ENCODE measurements around the gene GHRHR. TPM values are rescaled to one million over a fixed set of nuclear protein-coding genes. Genes with fewer than 3 reads are reported as not detected.

Gene GHRHR
- total RNA-seq, 1 experiment from 2014 or later = not detected

DNA sequence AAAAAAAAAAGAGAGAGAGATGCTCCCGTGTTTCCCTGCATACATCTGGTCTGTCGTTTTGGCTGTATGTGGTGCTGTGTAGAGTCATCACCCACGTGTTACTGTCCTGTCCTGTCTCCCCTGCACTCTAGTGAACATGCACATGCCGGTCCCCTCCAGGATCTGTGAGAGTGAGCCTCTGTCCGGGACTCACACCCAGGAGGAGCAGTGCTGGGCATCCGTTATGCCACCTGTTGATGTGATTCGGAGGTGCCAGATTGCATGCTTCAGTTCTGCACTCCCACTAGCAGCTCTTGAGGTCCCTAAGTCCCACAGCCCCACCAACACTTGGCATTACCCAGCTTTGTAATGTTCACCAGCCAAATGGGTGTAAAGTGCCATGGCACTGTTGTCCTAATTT lies 16.4 kb downstream of the GHRHR start:
- Histone ChIP-seq H3K36me3 (ENCODE audit: control insufficient read depth, insufficient read depth, low read length) (no peaks in the 10 kb centered on the region), H3K4me1 (no peaks in the 10 kb centered on the region), H3K27me3 (replicated peaks; ENCODE audit: control insufficient read depth, insufficient read depth, low read length) (peaks cover 2% of the 10 kb centered on the region; the same call in 1 of the 2 replicates), H3K9me3 (no peaks in the 10 kb centered on the region), H3K4me3 (ENCODE audit: low read depth, low read length) (no peak overlapping the region)
- no TSS peak for BruUV-seq (replicated peaks)
- POLR2A ChIA-PET = no interaction called here
- no peak overlapping the region for H3K27ac Mint-ChIP-seq (ENCODE audit: unreplicated experiment)
- no peaks in the 10 kb centered on the region for H3K4me1 Mint-ChIP-seq (ENCODE audit: low read depth, unreplicated experiment)
- intact Hi-C loops (cut with micrococcal nuclease; ENCODE audit: unreplicated experiment) = no loop called here
- no peaks in the 10 kb centered on the region for H3K9me3 Mint-ChIP-seq (ENCODE audit: unreplicated experiment)
- DNase-seq = peak in 1 of 2 experiments; percentile 23
- H3K4me3 Mint-ChIP-seq (ENCODE audit: unreplicated experiment) = no peak overlapping the region
- H3K27me3 Mint-ChIP-seq (ENCODE audit: insufficient read depth, unreplicated experiment) = peaks cover 12% of the 10 kb centered on the region
- TF ChIP-seq, protein P1, sequence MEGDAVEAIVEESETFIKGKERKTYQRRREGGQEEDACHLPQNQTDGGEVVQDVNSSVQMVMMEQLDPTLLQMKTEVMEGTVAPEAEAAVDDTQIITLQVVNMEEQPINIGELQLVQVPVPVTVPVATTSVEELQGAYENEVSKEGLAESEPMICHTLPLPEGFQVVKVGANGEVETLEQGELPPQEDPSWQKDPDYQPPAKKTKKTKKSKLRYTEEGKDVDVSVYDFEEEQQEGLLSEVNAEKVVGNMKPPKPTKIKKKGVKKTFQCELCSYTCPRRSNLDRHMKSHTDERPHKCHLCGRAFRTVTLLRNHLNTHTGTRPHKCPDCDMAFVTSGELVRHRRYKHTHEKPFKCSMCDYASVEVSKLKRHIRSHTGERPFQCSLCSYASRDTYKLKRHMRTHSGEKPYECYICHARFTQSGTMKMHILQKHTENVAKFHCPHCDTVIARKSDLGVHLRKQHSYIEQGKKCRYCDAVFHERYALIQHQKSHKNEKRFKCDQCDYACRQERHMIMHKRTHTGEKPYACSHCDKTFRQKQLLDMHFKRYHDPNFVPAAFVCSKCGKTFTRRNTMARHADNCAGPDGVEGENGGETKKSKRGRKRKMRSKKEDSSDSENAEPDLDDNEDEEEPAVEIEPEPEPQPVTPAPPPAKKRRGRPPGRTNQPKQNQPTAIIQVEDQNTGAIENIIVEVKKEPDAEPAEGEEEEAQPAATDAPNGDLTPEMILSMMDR (IDR thresholded peaks at IDR 0.05; ENCODE audit: insufficient read depth in 1 of 2, low read depth in 1 of 2, low read length in 1 of 2, severe bottlenecking in 1 of 2, unreplicated experiment in 1 of 2) = no peak
- CTCF ChIA-PET = no interaction called here
- H3K36me3 Mint-ChIP-seq (ENCODE audit: insufficient read depth, unreplicated experiment) = no peaks in the 10 kb centered on the region

DNA sequence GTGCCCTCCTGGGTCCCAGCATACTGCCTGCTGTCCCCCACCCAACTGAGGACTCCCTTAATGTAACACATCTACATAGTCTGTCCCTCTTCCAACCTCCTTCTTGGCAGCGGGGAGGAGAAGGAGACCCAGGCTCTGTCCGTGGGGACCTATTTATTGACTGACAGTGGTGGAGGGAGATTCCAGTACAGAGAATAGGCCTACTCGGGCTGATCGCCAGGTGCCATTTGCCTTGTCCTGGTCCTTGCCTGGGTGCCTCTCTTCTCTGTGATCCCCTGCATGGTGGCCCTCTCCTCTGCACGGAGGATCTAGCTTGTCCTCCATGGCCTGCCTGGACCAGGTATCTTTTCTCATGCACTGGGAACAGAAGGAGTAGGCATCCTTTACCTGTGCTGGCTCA lies 17.0 kb downstream of the GHRHR start:
- peak in 1 of 2 experiments; percentile 22 for DNase-seq
- H3K4me1 Mint-ChIP-seq (ENCODE audit: low read depth, unreplicated experiment) = no peaks in the 10 kb centered on the region
- CTCF ChIA-PET = interaction anchor here (0.6 kb wide), 1 partner anchor 790 kb away, joined by 5 read pairs; no protein-coding TSS in a partner anchor
- peaks cover 14% of the 10 kb centered on the region for H3K27me3 Mint-ChIP-seq (ENCODE audit: insufficient read depth, unreplicated experiment)
- Histone ChIP-seq H3K4me3 (ENCODE audit: low read depth, low read length) (no peak overlapping the region), H3K27me3 (replicated peaks; ENCODE audit: control insufficient read depth, insufficient read depth, low read length) (peaks cover 2% of the 10 kb centered on the region; the same call in 1 of the 2 replicates), H3K9me3 (no peaks in the 10 kb centered on the region), H3K36me3 (ENCODE audit: control insufficient read depth, insufficient read depth, low read length) (no peaks in the 10 kb centered on the region), H3K4me1 (no peaks in the 10 kb centered on the region)
- BruUV-seq (replicated peaks) = no TSS peak
- H3K27ac Mint-ChIP-seq (ENCODE audit: unreplicated experiment) = no peak overlapping the region
- H3K9me3 Mint-ChIP-seq (ENCODE audit: unreplicated experiment) = no peaks in the 10 kb centered on the region
- POLR2A ChIA-PET = no interaction called here
- TF ChIP-seq, protein P1 (IDR thresholded peaks at IDR 0.05; ENCODE audit: insufficient read depth in 1 of 2, low read depth in 1 of 2, low read length in 1 of 2, severe bottlenecking in 1 of 2, unreplicated experiment in 1 of 2) = no peak
- H3K4me3 Mint-ChIP-seq (ENCODE audit: unreplicated experiment) = no peak overlapping the region
- H3K36me3 Mint-ChIP-seq (ENCODE audit: insufficient read depth, unreplicated experiment) = no peaks in the 10 kb centered on the region
- intact Hi-C loops (cut with micrococcal nuclease; ENCODE audit: unreplicated experiment) = no loop called here

DNA sequence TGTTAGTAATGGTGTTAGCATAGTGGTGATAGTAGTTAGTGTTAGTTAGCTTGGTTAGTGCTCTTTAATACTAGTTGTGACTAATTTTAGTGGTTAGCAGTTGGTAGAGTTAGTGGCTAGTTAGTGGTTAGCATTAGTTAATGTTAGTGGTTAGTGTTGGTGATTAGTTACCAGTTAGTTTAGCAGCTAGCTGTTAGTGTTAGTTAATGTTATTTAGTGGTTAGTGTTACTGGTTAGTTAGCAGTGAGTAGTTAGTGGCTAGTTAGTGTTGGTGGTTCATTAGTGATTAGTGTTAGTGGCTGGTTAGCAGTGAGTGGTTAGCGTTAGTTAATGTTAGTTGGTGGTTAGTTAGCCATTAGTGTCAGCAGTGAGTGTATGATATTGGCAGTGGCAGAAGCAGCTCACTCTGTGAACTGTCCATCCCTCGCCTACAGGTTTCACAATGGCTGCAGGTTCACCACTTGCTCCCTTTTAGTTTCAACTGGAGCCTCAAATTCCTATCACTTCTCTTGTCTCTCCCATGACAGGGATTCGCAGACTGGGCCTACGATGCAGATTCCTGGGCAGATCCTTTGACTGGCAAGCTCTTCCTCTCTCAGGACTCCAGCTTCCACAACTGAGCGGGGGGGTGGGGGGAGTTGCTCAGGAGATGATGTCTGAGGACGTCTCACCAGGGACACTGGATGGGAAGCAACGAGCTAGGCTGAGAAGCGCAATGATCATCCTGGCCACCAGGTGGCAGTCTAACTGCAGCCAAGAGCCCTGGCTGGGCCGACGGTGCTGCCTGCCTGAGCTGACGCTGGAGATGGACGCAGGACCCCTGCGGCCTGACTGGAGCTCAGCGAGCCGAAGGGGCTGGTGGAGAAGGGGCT lies 19.5 kb downstream of the GHRHR start:
- POLR2A ChIA-PET = interaction anchor here (0.7 kb wide), 1 partner anchor 139 kb away, joined by 3 read pairs; no protein-coding TSS in a partner anchor
- H3K9me3 Mint-ChIP-seq (ENCODE audit: unreplicated experiment) = no peaks in the 10 kb centered on the region
- H3K9me3 ChIP-seq = no peaks in the 10 kb centered on the region
- intact Hi-C loops (cut with micrococcal nuclease; ENCODE audit: unreplicated experiment) = loop anchor here (1.0 to 2.0 kb wide), 2 partner anchors 82 to 139 kb away; no protein-coding TSS in a partner anchor
- TF ChIP-seq, protein P1 (IDR thresholded peaks at IDR 0.05; ENCODE audit: insufficient read depth in 1 of 2, low read depth in 1 of 2, low read length in 1 of 2, severe bottlenecking in 1 of 2, unreplicated experiment in 1 of 2) = peak; percentile 92 to 95
- no peak overlapping the region for H3K4me3 Mint-ChIP-seq (ENCODE audit: unreplicated experiment)
- H3K36me3 Mint-ChIP-seq (ENCODE audit: insufficient read depth, unreplicated experiment) = no peaks in the 10 kb centered on the region
- CTCF ChIA-PET = interaction anchor here (0.6 to 5.7 kb wide), 33 partner anchors 10 to 761 kb away, joined by 3 to 260 read pairs (median 4); no protein-coding TSS in a partner anchor
- no peaks in the 10 kb centered on the region for H3K4me1 Mint-ChIP-seq (ENCODE audit: low read depth, unreplicated experiment)
- no peaks in the 10 kb centered on the region for H3K36me3 ChIP-seq (ENCODE audit: control insufficient read depth, insufficient read depth, low read length)
- H3K27ac Mint-ChIP-seq (ENCODE audit: unreplicated experiment) = no peak overlapping the region
- peak; percentile 78 to 88 for DNase-seq
- no peak overlapping the region for H3K4me3 ChIP-seq (ENCODE audit: low read depth, low read length)
- H3K27me3 Mint-ChIP-seq (ENCODE audit: insufficient read depth, unreplicated experiment) = peaks cover 21% of the 10 kb centered on the region
- no TSS peak for BruUV-seq (replicated peaks)
- peaks cover 2% of the 10 kb centered on the region; the same call in 1 of the 2 replicates for H3K27me3 ChIP-seq (replicated peaks; ENCODE audit: control insufficient read depth, insufficient read depth, low read length)
- H3K4me1 ChIP-seq = no peaks in the 10 kb centered on the region

Data from Caco-2 (cell line).